Glomerular visceral epithelial cell (primary cell): ENCODE measurements around the gene TAF11L14.

Experiments used
- DNase-seq: peaks from one replicate; pipeline ENCODE4 v3.0.0-alpha.2; 2016; ENCODE audit errors: extremely low spot score

TAF11L14 gene

DNA sequence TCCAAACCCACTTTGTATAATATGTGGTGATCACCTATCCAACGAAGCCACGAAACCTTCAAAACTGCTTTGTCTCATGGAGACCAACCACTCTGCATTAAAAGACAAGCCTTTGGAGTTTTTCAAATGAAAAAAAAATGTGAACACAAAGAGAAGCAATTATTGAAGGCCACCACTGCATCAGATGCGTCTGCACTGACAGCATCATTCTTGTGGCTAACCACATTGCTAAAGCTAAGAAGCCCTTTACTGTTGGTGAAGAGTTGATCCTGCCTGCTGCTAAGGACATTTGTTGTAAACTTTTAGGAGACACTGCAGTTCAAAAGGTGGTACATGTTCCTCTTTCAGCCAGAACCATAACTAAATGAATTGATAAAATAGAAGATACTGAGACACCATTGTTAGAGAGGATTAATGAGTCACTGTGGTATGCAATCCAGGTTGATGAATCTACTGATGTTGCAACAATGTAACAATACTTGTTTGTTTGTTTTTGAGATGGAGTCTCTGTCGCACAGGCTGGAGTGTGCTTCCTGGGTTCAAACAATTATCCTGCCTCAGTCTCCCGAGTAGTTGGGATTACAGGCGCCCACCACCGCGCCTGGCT lies 45.4 kb downstream of the TAF11L14 start:
- no peak for DNase-seq

DNA sequence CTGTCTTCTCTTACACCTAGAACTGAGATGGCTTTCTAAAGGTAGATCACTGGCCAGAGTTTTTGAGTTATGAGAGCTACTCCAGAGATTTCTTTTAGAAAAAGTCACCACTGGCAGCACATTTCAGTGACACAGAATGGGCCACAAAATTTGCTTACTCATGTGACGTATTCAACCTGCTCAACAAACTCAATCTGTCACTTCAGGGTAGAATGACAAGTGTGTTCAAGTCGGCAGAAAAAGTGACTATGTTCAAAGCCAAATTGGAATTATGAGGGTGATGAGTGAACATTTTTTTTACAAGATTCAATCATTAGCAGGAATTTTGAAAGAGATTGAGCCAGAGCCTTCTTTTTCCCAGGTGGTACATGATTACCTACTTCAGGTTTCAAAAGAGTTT lies 46.5 kb downstream of the TAF11L14 start:
- no peak for DNase-seq
